ENCODE results near the gene TYR.

- no peak for TF ChIP-seq CTCF (IDR thresholded peaks at IDR 0.05)
- no peak for TF ChIP-seq POLR2A (IDR thresholded peaks at IDR 0.05)
Measured at GRCh38 chr11:89321401-89321800, 143.7 kb downstream of the TYR start.
